Endothelial cell of umbilical vein (primary cell): Measurements from ENCODE around the gene AKAP6. TPM values are rescaled to one million over a fixed set of nuclear protein-coding genes. Genes with fewer than 3 reads are reported as not detected.

Experiments used
- BruUV-seq: library from RNA; stranded (reverse); fragments of 400-500 nt; replicated peaks from 2 replicates; lab custom pipeline; 2021; lab: Mats Ljungman, UMichigan
- CTCF ChIA-PET: fragments of 300-600, 350-600 bp; sonication (Branson Sonifier 250); formaldehyde crosslinking; loops from one replicate; lab custom pipeline; 2021; ENCODE audit warnings: antibody characterized with exemption, inconsistent platforms; lab: Charles Lee
- POLR2A ChIA-PET: fragments of 300-600, 350-600 bp; sonication (Branson Sonifier 250); formaldehyde crosslinking; loops from one replicate; lab custom pipeline; 2021; ENCODE audit warnings: antibody characterized with exemption, inconsistent platforms; lab: Charles Lee
- DNase-seq: peaks from one replicate; pipeline ENCODE4 v3.0.0-alpha.2; 2011; ENCODE audit warnings: low read depth, low spot score
- FAIRE-seq: peaks from 2 replicates; lab custom pipeline; 2011; peaks lifted over from hg19 to GRCh38; lab: Jason Lieb, UNC
- H2AFZ ChIP-seq: 2 replicates; pipeline ENCODE4 v1.6.0; 2012; ENCODE audit warnings: low read depth, low read length, control low read depth, inconsistent platforms
- H3K27ac ChIP-seq: 2 replicates; pipeline ENCODE4 v1.5.1; 2011; ENCODE audit warnings: low read depth, mild to moderate bottlenecking, control low read depth, low read length, moderate library complexity; ENCODE audit not compliant: insufficient read depth
- H3K27me3 ChIP-seq, 2 experiments: 2 replicates each; pipeline versions ENCODE4 v1.6.0 to v1.6.1; 2011; ENCODE audit warnings: low read length in 2 of 2, mixed read lengths in 1 of 2; ENCODE audit not compliant: control insufficient read depth in 2 of 2, insufficient read depth in 2 of 2
- H3K36me3 ChIP-seq, 2 experiments: 2 replicates in 1 of 2; 3 replicates in 1 of 2; pipeline ENCODE4 v1.5.1; 2011; ENCODE audit warnings: low read length in 2 of 2, mild to moderate bottlenecking in 1 of 2, moderate library complexity in 1 of 2; ENCODE audit not compliant: control insufficient read depth in 2 of 2, insufficient read depth in 2 of 2; ENCODE audit errors: extremely low read depth in 1 of 2
- H3K4me1 ChIP-seq: 3 replicates; pipeline ENCODE4 v1.5.1; 2011; ENCODE audit warnings: mild to moderate bottlenecking, low read length; ENCODE audit not compliant: control insufficient read depth, insufficient read depth; ENCODE audit errors: extremely low read depth
- H3K4me2 ChIP-seq: 2 replicates; pipeline ENCODE4 v1.6.1; 2011; ENCODE audit warnings: low read length, control low read depth, mixed read lengths; ENCODE audit not compliant: insufficient read depth
- H3K4me3 ChIP-seq, 3 experiments: fragments of 200-600 bp in 1 of 3; sonication (generic), shearing (Covaris generic) in 1 of 3; replicated peaks in 1 of 3; 2 replicates each; pipeline ENCODE4 v1.5.1; 2011 to 2016; ENCODE audit warnings: control low read depth in 3 of 3, low read length in 3 of 3, mild to moderate bottlenecking in 2 of 3, inconsistent platforms in 1 of 3, low read depth in 1 of 3, moderate library complexity in 1 of 3; ENCODE audit not compliant: insufficient read depth in 1 of 3
- H3K79me2 ChIP-seq: 2 replicates; pipeline ENCODE4 v1.6.0; 2012; ENCODE audit warnings: low read length, inconsistent platforms; ENCODE audit not compliant: control insufficient read depth, insufficient read depth
- H3K9ac ChIP-seq: replicated peaks from 2 replicates; pipeline ENCODE3; 2011; ENCODE audit warnings: low read length, control low read depth; ENCODE audit not compliant: insufficient read depth; ENCODE audit errors: extremely low read depth
- H3K9me1 ChIP-seq: replicated peaks from 3 replicates; pipeline ENCODE4 v1.6.0; 2011; ENCODE audit warnings: mild to moderate bottlenecking, low read length; ENCODE audit not compliant: control insufficient read depth, insufficient read depth; ENCODE audit errors: extremely low read depth
- H3K9me3 ChIP-seq: replicated peaks from 2 replicates; pipeline ENCODE4 v1.5.1; 2012; ENCODE audit warnings: low read length, inconsistent platforms; ENCODE audit not compliant: control insufficient read depth, insufficient read depth
- H4K20me1 ChIP-seq: replicated peaks from 2 replicates; pipeline ENCODE3; 2011; ENCODE audit warnings: mild to moderate bottlenecking, low read length; ENCODE audit not compliant: control insufficient read depth, insufficient read depth; ENCODE audit errors: extremely low read depth
- CTCF ChIP-seq, 2 donors: IDR thresholded peaks; 1 replicate in 1 of 2; 2 replicates in 1 of 2; pipeline ENCODE4 v1.5.1; 2011; ENCODE audit warnings: low read length in 2 of 2, mild to moderate bottlenecking in 2 of 2, moderate library complexity in 2 of 2, control low read depth in 1 of 2, inconsistent platforms in 1 of 2, low read depth in 1 of 2; ENCODE audit not compliant: insufficient read depth in 1 of 2; ENCODE audit errors: extremely low read depth in 1 of 2
- EZH2 ChIP-seq: IDR thresholded peaks from 2 replicates; pipeline ENCODE4 v1.6.1; 2012; ENCODE audit warnings: borderline replicate concordance, low read depth, mild to moderate bottlenecking, moderate library complexity, low read length, inconsistent platforms; ENCODE audit not compliant: severe bottlenecking
- FOS ChIP-seq: IDR thresholded peaks from 2 replicates; pipeline ENCODE4 v1.6.1; 2011; ENCODE audit warnings: mild to moderate bottlenecking, low read length, moderate library complexity, borderline replicate concordance; ENCODE audit not compliant: insufficient read depth
- GATA2 ChIP-seq: IDR thresholded peaks from 2 replicates; pipeline ENCODE4 v1.7.0; 2011; ENCODE audit warnings: low read depth, mild to moderate bottlenecking, moderate library complexity, mixed read lengths, low read length; ENCODE audit not compliant: insufficient read length, insufficient read depth
- JUN ChIP-seq: IDR thresholded peaks from 2 replicates; pipeline ENCODE4 v1.6.1; 2011; ENCODE audit warnings: borderline replicate concordance, low read depth; ENCODE audit not compliant: insufficient read length, insufficient read depth
- MYC ChIP-seq: IDR thresholded peaks from one replicate; pipeline ENCODE4 v1.6.1; 2011; ENCODE audit warnings: mild to moderate bottlenecking, low read depth, low read length
- POLR2A ChIP-seq: IDR thresholded peaks from 2 replicates; pipeline ENCODE4 v1.6.1; 2012; ENCODE audit warnings: low read depth, mild to moderate bottlenecking, control low read depth, low read length
- POLR2AphosphoS5 ChIP-seq: IDR thresholded peaks from 2 replicates; pipeline ENCODE4 v1.6.1; 2012; ENCODE audit warnings: low read depth, mild to moderate bottlenecking, control low read depth, low read length, moderate library complexity; ENCODE audit not compliant: insufficient read depth
- dilution Hi-C: fragments of 300-500 bp; cut with MboI; formaldehyde crosslinking; loops from one replicate; pipeline ENCODE4 v1.15.0; 2019; ENCODE audit warnings: low sequenced_read_pairs; ENCODE audit not compliant: extremely low pct_ligation_motif_present
- intact Hi-C: fragments of 100-400 bp; cut with micrococcal nuclease; formaldehyde crosslinking; loops from one replicate; pipeline ENCODE4 v1.10.0; 2022
- polyA plus RNA-seq, 4 experiments: library from polyadenylated mRNA; depleted of rRNA in 3 of 4; stranded (reverse) in 3 of 4; unstranded in 1 of 4; fragments of >200 nt; gene quantifications; 2 replicates each; pipeline versions ENCODE4 v1.2.1 to v1.2.3, GENCODE V29; 2011 to 2012; ENCODE audit warnings: missing spikeins in 1 of 4
- total RNA-seq: library from RNA; stranded (reverse); gene quantifications from 2 replicates; pipeline ENCODE4 v1.2.3, GENCODE V29; 2021
- TF ChIP-seq, protein P1 (sequence below): IDR thresholded peaks from 2 replicates; pipeline ENCODE4 v1.6.1; 2011; ENCODE audit not compliant: insufficient read depth, insufficient read length

Gene AKAP6
- total and polyA plus RNA-seq, 2 donors (not counting 3 experiments of a cell fraction or from before 2014, with no cell fraction given): 0.03 to 0.49 TPM

- Histone ChIP-seq H3K9me3 (no peaks in the 10 kb centered on the region), H4K20me1 (no peaks in the 10 kb centered on the region), H3K79me2 (no peaks in the 10 kb centered on the region), H3K36me3 (no peaks in the 10 kb centered on the region), H3K9me1 (no peaks in the 10 kb centered on the region), H3K9ac (no peak overlapping the region), H3K4me1 (no peaks in the 10 kb centered on the region), H2AFZ (no peak overlapping the region), H3K4me3 (no peak overlapping the region), H3K4me2 (no peak overlapping the region), H3K27me3 (no peaks in the 10 kb centered on the region), H3K27ac (no peak overlapping the region)
- TF ChIP-seq, protein P1, sequence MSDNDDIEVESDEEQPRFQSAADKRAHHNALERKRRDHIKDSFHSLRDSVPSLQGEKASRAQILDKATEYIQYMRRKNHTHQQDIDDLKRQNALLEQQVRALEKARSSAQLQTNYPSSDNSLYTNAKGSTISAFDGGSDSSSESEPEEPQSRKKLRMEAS: no peak
- TF ChIP-seq GATA2: no peak
- no peak for TF ChIP-seq POLR2AphosphoS5
- TF ChIP-seq JUN: no peak
- no peak for TF ChIP-seq FOS
- TF ChIP-seq MYC: no peak
- TF ChIP-seq POLR2A: no peak
- TF ChIP-seq CTCF (IDR thresholded peaks at IDR 0.05; ENCODE audit: extremely low read depth in 1 of 2, insufficient read depth in 1 of 2, low read depth in 1 of 2, low read length in 2 of 2): no peak
- TF ChIP-seq EZH2: no peak
- peak; percentile 43 for DNase-seq
- FAIRE-seq: no peak
- POLR2A ChIA-PET: no interaction called here
- BruUV-seq: no TSS peak
- intact Hi-C loops (no loop called here), dilution Hi-C loops (no loop called here)
- CTCF ChIA-PET: no interaction called here
These were observed 162.4 kb downstream of the AKAP6 start for GRCh38 chr14:32491416-32492016.
